Parathyroid adenoma (tissue), 2 donors: ENCODE results near the gene LARP6.
A peak's percentile ranks its signal among the peaks of the same experiment; 100 is the strongest.
"Not testable (repeated sequence)": the region's sequence is repeated elsewhere in the genome, so short reads cannot be mapped to it uniquely, and the experiment has no call there.

Experiments used
- H2AFZ ChIP-seq: fragments of 300-600 bp; sonication (generic); one replicate; pipeline ENCODE4 v1.7.0; 2017; ENCODE audit warnings: antibody characterized with exemption, mild to moderate bottlenecking
- H3K27ac ChIP-seq: fragments of 300-600 bp; sonication (generic); one replicate; pipeline ENCODE4 v1.7.0; 2017
- H3K27me3 ChIP-seq: fragments of 300-600 bp; sonication (generic); one replicate; pipeline ENCODE4 v1.7.0; 2017; ENCODE audit warnings: low read length; ENCODE audit not compliant: control insufficient read depth, insufficient read depth
- H3K36me3 ChIP-seq: fragments of 300-600 bp; sonication (generic); one replicate; pipeline ENCODE4 v1.7.0; 2017; ENCODE audit warnings: low read length; ENCODE audit not compliant: control insufficient read depth, insufficient read depth
- H3K4me1 ChIP-seq: fragments of 300-600 bp; sonication (generic); one replicate; pipeline ENCODE4 v1.7.0; 2017; ENCODE audit warnings: control low read depth
- H3K4me2 ChIP-seq: fragments of 300-600 bp; sonication (generic); one replicate; pipeline ENCODE4 v1.7.0; 2017; ENCODE audit warnings: low read length
- H3K4me3 ChIP-seq: fragments of 300-600 bp; sonication (generic); one replicate; pipeline ENCODE4 v1.7.0; 2017; ENCODE audit warnings: low read depth, low read length
- H3K79me2 ChIP-seq: fragments of 300-600 bp; sonication (generic); one replicate; pipeline ENCODE4 v1.7.0; 2017; ENCODE audit warnings: control low read depth
- H3K9ac ChIP-seq: fragments of 300-600 bp; sonication (generic); one replicate; pipeline ENCODE4 v1.7.0; 2017; ENCODE audit warnings: mild to moderate bottlenecking
- H3K9me3 ChIP-seq: fragments of 300-600 bp; sonication (generic); one replicate; pipeline ENCODE4 v1.7.0; 2017; ENCODE audit warnings: low read length; ENCODE audit not compliant: control insufficient read depth
- TF ChIP-seq, protein P1 (sequence below): fragments of 300-600 bp; sonication (generic); IDR thresholded peaks from one replicate; pipeline ENCODE4 v1.7.0; 2017; ENCODE audit warnings: antibody characterized with exemption, mild to moderate bottlenecking
- donor health status: primary hyperparathyroidism.

LARP6 gene

GRCh38 chr15:70859322-70859908 is 5.5 kb upstream of the LARP6 start:
- no peaks in the 10 kb centered on the region for H3K36me3 ChIP-seq
- H3K4me2 ChIP-seq, result no peak overlapping the region
- H3K9ac ChIP-seq, result no peak overlapping the region
- H3K9me3 ChIP-seq, result no peaks in the 10 kb centered on the region
- H3K79me2 ChIP-seq, result no peaks in the 10 kb centered on the region
- H3K4me1 ChIP-seq, result no peaks in the 10 kb centered on the region
- TF ChIP-seq, protein P1, sequence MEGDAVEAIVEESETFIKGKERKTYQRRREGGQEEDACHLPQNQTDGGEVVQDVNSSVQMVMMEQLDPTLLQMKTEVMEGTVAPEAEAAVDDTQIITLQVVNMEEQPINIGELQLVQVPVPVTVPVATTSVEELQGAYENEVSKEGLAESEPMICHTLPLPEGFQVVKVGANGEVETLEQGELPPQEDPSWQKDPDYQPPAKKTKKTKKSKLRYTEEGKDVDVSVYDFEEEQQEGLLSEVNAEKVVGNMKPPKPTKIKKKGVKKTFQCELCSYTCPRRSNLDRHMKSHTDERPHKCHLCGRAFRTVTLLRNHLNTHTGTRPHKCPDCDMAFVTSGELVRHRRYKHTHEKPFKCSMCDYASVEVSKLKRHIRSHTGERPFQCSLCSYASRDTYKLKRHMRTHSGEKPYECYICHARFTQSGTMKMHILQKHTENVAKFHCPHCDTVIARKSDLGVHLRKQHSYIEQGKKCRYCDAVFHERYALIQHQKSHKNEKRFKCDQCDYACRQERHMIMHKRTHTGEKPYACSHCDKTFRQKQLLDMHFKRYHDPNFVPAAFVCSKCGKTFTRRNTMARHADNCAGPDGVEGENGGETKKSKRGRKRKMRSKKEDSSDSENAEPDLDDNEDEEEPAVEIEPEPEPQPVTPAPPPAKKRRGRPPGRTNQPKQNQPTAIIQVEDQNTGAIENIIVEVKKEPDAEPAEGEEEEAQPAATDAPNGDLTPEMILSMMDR, result no peak
- H3K27me3 ChIP-seq, result no peaks in the 10 kb centered on the region
- H3K4me3 ChIP-seq, result no peak overlapping the region
- H3K27ac ChIP-seq, result no peak overlapping the region
- no peak overlapping the region for H2AFZ ChIP-seq

- H3K27me3 ChIP-seq, H3K36me3 ChIP-seq, H2AFZ ChIP-seq, H3K9me3 ChIP-seq, H3K27ac ChIP-seq, H3K4me3 ChIP-seq, H3K4me1 ChIP-seq, H3K4me2 ChIP-seq, H3K79me2 ChIP-seq, H3K9ac ChIP-seq: not testable (repeated sequence)
These were observed 4.8 kb upstream of the LARP6 start for GRCh38 chr15:70858614-70859321.

DNA sequence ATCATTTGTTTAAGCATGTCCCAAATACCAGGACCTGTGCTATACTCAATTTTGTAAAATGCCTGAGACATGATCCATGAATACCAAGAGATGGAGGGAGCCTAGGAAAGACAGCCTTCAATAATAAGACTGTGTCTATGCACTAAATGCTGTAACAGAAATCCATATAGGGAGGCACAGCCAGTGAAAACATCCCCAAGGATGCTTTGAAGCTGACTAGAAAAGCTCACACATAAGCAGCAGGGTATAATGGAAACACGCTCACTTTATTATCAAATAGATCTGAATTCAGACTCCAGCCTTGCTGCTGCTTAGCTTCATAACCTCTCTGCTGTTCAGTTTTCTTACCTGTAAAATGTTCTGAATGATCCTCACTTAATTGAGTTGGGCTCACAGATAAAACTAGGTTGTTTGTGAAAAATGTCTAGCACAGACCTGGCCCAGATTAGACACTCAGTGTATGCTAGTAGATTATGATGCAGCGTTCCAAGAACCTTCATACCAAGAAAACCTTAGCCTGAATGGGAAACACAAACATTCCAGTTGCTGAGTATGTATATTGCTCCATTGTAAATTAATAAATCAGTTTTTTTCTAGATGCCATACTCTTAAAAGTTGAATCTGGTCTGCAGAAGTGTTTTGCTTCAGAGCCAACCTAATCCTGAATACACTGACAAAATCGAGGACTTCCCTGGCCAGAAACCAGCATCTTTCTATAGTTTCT is 3.8 kb upstream of the LARP6 start:
- H3K27ac ChIP-seq, result no peak overlapping the region
- H3K79me2 ChIP-seq, result no peaks in the 10 kb centered on the region
- no peak overlapping the region for H3K4me3 ChIP-seq
- H3K4me2 ChIP-seq, result no peak overlapping the region
- H2AFZ ChIP-seq, result no peak overlapping the region
- no peaks in the 10 kb centered on the region for H3K9me3 ChIP-seq
- H3K36me3 ChIP-seq, result no peaks in the 10 kb centered on the region
- no peak overlapping the region for H3K9ac ChIP-seq
- TF ChIP-seq, protein P1, result no peak
- no peaks in the 10 kb centered on the region for H3K27me3 ChIP-seq
- H3K4me1 ChIP-seq, result peaks cover under 1% of the 10 kb centered on the region

DNA sequence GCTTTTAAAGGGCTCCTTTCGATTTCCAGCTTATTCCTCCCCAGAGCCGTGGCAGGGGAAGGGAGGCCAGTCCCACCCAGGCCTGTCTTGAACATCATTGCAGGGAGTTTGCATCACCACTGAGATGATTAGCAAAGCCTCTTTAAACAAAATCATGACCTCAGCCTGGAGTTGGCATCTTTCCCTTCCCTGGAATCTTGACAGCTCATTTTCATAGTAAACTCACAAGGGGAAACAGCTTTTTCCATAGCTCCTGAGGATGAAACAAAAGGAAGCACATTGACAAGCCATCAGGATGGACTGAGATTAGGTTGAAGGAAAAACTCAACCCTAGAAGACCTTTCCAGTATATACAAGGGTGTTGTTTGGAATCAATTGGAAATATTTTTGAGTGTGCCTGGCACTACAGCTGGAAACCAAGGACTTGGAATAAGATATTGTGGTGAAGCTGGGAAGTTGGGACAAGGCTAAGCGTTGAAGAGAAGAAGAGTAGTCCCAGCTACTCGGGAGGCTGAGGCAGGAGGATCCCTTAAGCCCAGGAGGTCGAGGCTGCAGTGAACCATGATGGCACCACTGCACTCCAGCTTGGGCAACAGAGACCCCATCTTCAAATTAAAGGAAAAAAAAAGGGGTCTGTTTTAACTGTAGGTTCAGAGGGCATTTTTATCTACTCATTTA is 3.1 kb upstream of the LARP6 start:
- TF ChIP-seq, protein P1, result no peak
- Histone ChIP-seq H3K79me2 (no peaks in the 10 kb centered on the region), H3K4me2 (no peak overlapping the region), H3K4me3 (no peak overlapping the region), H3K9me3 (no peaks in the 10 kb centered on the region), H3K27ac (peak overlapping the region; percentile 32), H2AFZ (no peak overlapping the region), H3K27me3 (no peaks in the 10 kb centered on the region), H3K36me3 (no peaks in the 10 kb centered on the region), H3K9ac (no peak overlapping the region), H3K4me1 (peaks cover 3% of the 10 kb centered on the region)
